ENCODE measurements around the gene PCCB.

- no peak for TF ChIP-seq CTCF (IDR thresholded peaks at IDR 0.05)
- no peak for TF ChIP-seq POLR2A (IDR thresholded peaks at IDR 0.05)
Observed at GRCh38 chr3:136294176-136294575, 44.0 kb downstream of the PCCB start.

Data from body of pancreas (tissue), 4 donors.